Adrenal gland (tissue), 12 donors: Measurements from ENCODE around the gene CABP2. TPM values are rescaled to one million over a fixed set of nuclear protein-coding genes. Genes with fewer than 3 reads are reported as not detected.
A peak's percentile ranks its signal among the peaks of the same experiment; 100 is the strongest.

Experiments
- DNase-seq, 7 donors: peaks; one replicate each; pipeline ENCODE4 v3.0.0-alpha.2; 2019 to 2020
- H3K27ac ChIP-seq, 5 donors: fragments of 200-600 bp; sonication (generic) in 4 of 5; 1 replicate in 3 of 5; 2 replicates in 2 of 5; pipeline versions ENCODE4 v1.5.1 to v1.8.0; 2016 to 2020; ENCODE audit warnings: mild to moderate bottlenecking in 1 of 5
- H3K27me3 ChIP-seq: fragments of 200-600 bp; 2 replicates; pipeline ENCODE4 v1.8.0; 2021
- H3K36me3 ChIP-seq, 2 donors: fragments of 200-600 bp; replicated peaks in 1 of 2; 1 replicate in 1 of 2; 2 replicates in 1 of 2; pipeline versions ENCODE4 v1.5.1 to v1.8.0; 2018 to 2022
- H3K4me1 ChIP-seq, 2 donors: fragments of 200-600 bp; replicated peaks in 1 of 2; 1 replicate in 1 of 2; 2 replicates in 1 of 2; pipeline versions ENCODE4 v1.5.1 to v1.8.0; 2018 to 2021
- H3K4me3 ChIP-seq, 4 donors: fragments of 200-600 bp; sonication (generic) in 3 of 4; one replicate each; pipeline ENCODE4 v1.5.1; 2016 to 2018
- H3K9me3 ChIP-seq, 3 donors: fragments of 200-600 bp; sonication (generic) in 1 of 3; replicated peaks in 1 of 3; 1 replicate in 2 of 3; 2 replicates in 1 of 3; pipeline versions ENCODE4 v1.5.1 to v1.8.0; 2016 to 2021
- CTCF ChIP-seq, 6 experiments: fragments of 450-650 bp in 4 of 6; fragments of 200-600 bp in 2 of 6; sonication (generic) in 1 of 6; IDR thresholded peaks; 1 replicate in 5 of 6; 2 replicates in 1 of 6; pipeline versions ENCODE4 v1.5.1 to v1.8.0; 2016 to 2021; ENCODE audit warnings: antibody characterized with exemption in 6 of 6, mild to moderate bottlenecking in 2 of 6, moderate library complexity in 1 of 6
- POLR2A ChIP-seq, 2 donors: fragments of 450-650 bp; IDR thresholded peaks; one replicate each; pipeline ENCODE4 v1.6.1; 2017; ENCODE audit warnings: antibody characterized with exemption in 2 of 2, mild to moderate bottlenecking in 2 of 2, moderate library complexity in 1 of 2
- WGBS, 4 donors: extraction: QIAGEN DNeasy Blood & Tissue Kit in 2 of 4; methylation state at CpG; one replicate each; pipeline versions ENCODE4 v1.1.5 to v1.1.7; 2013 to 2017; 5-methylcytosine and 5-hydroxymethylcytosine counted together
- intact Hi-C, 2 donors: fragments of 100-400 bp; cut with DNase I; formaldehyde crosslinking; loops; one replicate each; pipeline versions ENCODE4 v1.14.1 to v1.15.0; 2022 to 2023
- polyA plus RNA-seq, 3 donors: library from polyadenylated mRNA; stranded (reverse); fragments of 200-250 nt in 2 of 3; fragments of 350-450 nt in 1 of 3; fragmentation: Illumina TruSeq in 1 of 3; extraction: RNeasy Lipid Tissue Mini Kit (QIAGEN cat#74804) in 1 of 3; gene quantifications; one replicate each; pipeline ENCODE4 v1.2.3, GENCODE V29; 2013 to 2014
- total RNA-seq, 9 donors: library from RNA; depleted of rRNA in 4 of 9; stranded (reverse); fragments of >200 nt in 4 of 9; fragments of 120-200 nt in 1 of 9; fragmentation: NEBNext Ultra II Directional in 1 of 9; extraction: Animal tissue kit (Norgen Biotek cat#: 25700) in 1 of 9; gene quantifications; one replicate each; pipeline versions ENCODE4 v1.1.0 to v1.2.4, GENCODE V29; 2013 to 2023
- donor health status: healthy with polysubstance abuse.
- donor health status: Bipolar disorder and iron deficiency.
- donor health status: DM: yes; HTN: yes; CAD: no.
- donor health status: DM: no; HTN: no; CAD: no.
- donor health status: DM: no; HTN: no; CAD: no.
- donor health status: DM: yes; HTN: yes; CAD: no.

The CABP2 gene
- total and polyA plus RNA-seq, 12 donors, result not detected

GRCh38 chr11:67510023-67510345, 13.3 kb downstream of the CABP2 start:
- DNase-seq, result no peak
- H3K27me3 ChIP-seq, result no peaks in the 10 kb centered on the region

GRCh38 chr11:67508486-67509121, 14.6 kb downstream of the CABP2 start:
- Histone ChIP-seq H3K27ac (peak overlapping the region; percentile 89 to 99 (median 96)), H3K4me3 (peak overlapping the region in 3 of 4 donors; percentile 35 to 77 (median 45)), H3K4me1 (peaks cover 26 to 37% of the 10 kb centered on the region in 2 donors), H3K36me3 (no peaks in the 10 kb centered on the region), H3K9me3 (no peaks in the 10 kb centered on the region), H3K27me3 (no peaks in the 10 kb centered on the region)
- 0 to 3% (median 1%) methylated on average over 13 to 57 of the region's 57 CpGs for WGBS, 4 donors
- peak; percentile 98 to 100 (median 99) for DNase-seq
- intact Hi-C loops, result loop anchor here in 1 of 2 donors (5.0 kb wide), 1 partner anchor 101 kb away; no protein-coding TSS in a partner anchor
- no peak for TF ChIP-seq CTCF (IDR thresholded peaks at IDR 0.05)
- peak; percentile 44 to 82 for TF ChIP-seq POLR2A (IDR thresholded peaks at IDR 0.05)

More at GRCh38 chr11:67510023-67510345, 13.3 kb downstream of the CABP2 start:
- WGBS, 4 donors, result 41 to 55% (median 48%) methylated on average over 3 of the region's 3 CpGs
- Histone ChIP-seq H3K9me3 (no peaks in the 10 kb centered on the region), H3K27ac (no peak overlapping the region), H3K4me3 (no peak overlapping the region), H3K4me1 (peaks cover 21 to 31% of the 10 kb centered on the region in 2 donors), H3K36me3 (no peaks in the 10 kb centered on the region)
- intact Hi-C loops, result no loop called here
- TF ChIP-seq POLR2A (IDR thresholded peaks at IDR 0.05) (no peak), CTCF (IDR thresholded peaks at IDR 0.05) (no peak)

- Histone ChIP-seq H3K9me3 (no peaks in the 10 kb centered on the region), H3K4me3 (peak within 1 kb of the TSS in 3 of 4 donors; percentile 35 to 77 (median 45)), H3K4me1 (peaks cover 27 to 43% of the 10 kb centered on the region in 2 donors), H3K27ac (peak within 1 kb of the TSS; percentile 89 to 99 (median 96)), H3K36me3 (no peaks in the 10 kb centered on the region), H3K27me3 (no peaks in the 10 kb centered on the region)
- intact Hi-C loops, result loop anchor here in 1 of 2 donors (5.0 kb wide), 1 partner anchor 101 kb away; no protein-coding TSS in a partner anchor
- 0 to 1% (median 0%) methylated on average over 1 to 57 of the region's 57 CpGs for WGBS, 4 donors
- DNase-seq, result peak; percentile 99 to 100 (median 100)
- peak; percentile 78 to 82 for TF ChIP-seq POLR2A (IDR thresholded peaks at IDR 0.05)
- TF ChIP-seq CTCF (IDR thresholded peaks at IDR 0.05), result peak in 1 of 6 experiments; percentile 19
These were observed 15.3 kb downstream of the CABP2 start, which contains the start of gene CDK2AP2 for GRCh38 chr11:67507864-67508485. CDK2AP2 (minus strand) TSS chr11:67508162; CDS start chr11:67508082, 80 bp downstream.

GRCh38 chr11:67507242-67507863, 15.9 kb downstream of the CABP2 start:
- 23 to 50% (median 33%) methylated on average over 10 to 33 of the region's 33 CpGs for WGBS, 4 donors
- no peaks in the 10 kb centered on the region for H3K27me3 ChIP-seq
- H3K9me3 ChIP-seq, result no peaks in the 10 kb centered on the region
- intact Hi-C loops, result loop anchor here in 1 of 2 donors (5.0 kb wide), 1 partner anchor 100 kb away; no protein-coding TSS in a partner anchor
- peak in 6 of 7 donors; percentile 74 to 89 (median 78) for DNase-seq
- TF ChIP-seq POLR2A (IDR thresholded peaks at IDR 0.05) (no peak), CTCF (IDR thresholded peaks at IDR 0.05) (no peak)
- peaks cover 27 to 43% of the 10 kb centered on the region in 2 donors for H3K4me1 ChIP-seq
- no peaks in the 10 kb centered on the region for H3K36me3 ChIP-seq
- H3K27ac ChIP-seq, result peak overlapping the region; percentile 58 to 99 (median 96)
- H3K4me3 ChIP-seq, result peak overlapping the region in 2 of 4 donors; percentile 45 to 77
